Activated CD8-positive, alpha-beta memory T cell treated with anti-CD3 and anti-CD28 coated beads, Interleukin-2, amount 10 ng/mL, durations not matched to agents 7 days and 5 days (primary cell): ENCODE measurements around the gene SPNS2. TPM values are rescaled to one million over a fixed set of nuclear protein-coding genes. Genes with fewer than 3 reads are reported as not detected.

ENCODE experiments used
- ATAC-seq: fragments of 150-1000 bp; cut with Tn5 transposase; one replicate; pipeline ENCODE4 v1.10.0; 2021; ENCODE audit warnings: moderate library complexity
- CTCF ChIA-PET: fragments of 350-600 bp; sonication (Branson Sonifier 250); formaldehyde crosslinking; loops from one replicate; lab custom pipeline; 2021; ENCODE audit warnings: antibody characterized with exemption; lab: Charles Lee
- DNase-seq: peaks from one replicate; pipeline ENCODE4 v3.0.0-alpha.2; 2020
- H3K27ac Mint-ChIP-seq: one replicate; pipeline ENCODE4 v1.8.0; 2021; ENCODE audit warnings: mild to moderate bottlenecking, mixed read lengths
- H3K27me3 Mint-ChIP-seq: one replicate; pipeline ENCODE4 v1.8.0; 2021; ENCODE audit warnings: mixed read lengths
- H3K36me3 Mint-ChIP-seq: one replicate; pipeline ENCODE4 v1.8.0; 2021; ENCODE audit warnings: mild to moderate bottlenecking, mixed read lengths
- H3K4me1 Mint-ChIP-seq: one replicate; pipeline ENCODE4 v1.8.0; 2021; ENCODE audit warnings: mixed read lengths
- H3K4me3 Mint-ChIP-seq: one replicate; pipeline ENCODE4 v1.8.0; 2021; ENCODE audit warnings: mild to moderate bottlenecking, moderate library complexity, mixed read lengths
- H3K9me3 Mint-ChIP-seq: one replicate; pipeline ENCODE4 v1.8.0; 2022; ENCODE audit warnings: low read depth, mixed read lengths
- total RNA-seq, 2 experiments: library from RNA; stranded (reverse); gene quantifications; one replicate each; pipeline ENCODE4 v1.2.3, GENCODE V29; 2021

The SPNS2 gene
- total RNA-seq, 2 experiments from 2014 or later = 1.1 to 1.9 TPM

- H3K27ac Mint-ChIP-seq = no peak within 1 kb of the TSS
- CTCF ChIA-PET = interaction anchor here (1.2 kb wide), 1 partner anchor 139 kb away, joined by 3 read pairs; no protein-coding TSS in a partner anchor
Measured at GRCh38 chr17:4560421-4560820, 61.7 kb downstream of the SPNS2 start, which contains the start of gene GGT6. Gene GGT6, minus strand, starts transcription at chr17:4560577. Its CDS starts 56 bp downstream, at chr17:4560521.

DNA sequence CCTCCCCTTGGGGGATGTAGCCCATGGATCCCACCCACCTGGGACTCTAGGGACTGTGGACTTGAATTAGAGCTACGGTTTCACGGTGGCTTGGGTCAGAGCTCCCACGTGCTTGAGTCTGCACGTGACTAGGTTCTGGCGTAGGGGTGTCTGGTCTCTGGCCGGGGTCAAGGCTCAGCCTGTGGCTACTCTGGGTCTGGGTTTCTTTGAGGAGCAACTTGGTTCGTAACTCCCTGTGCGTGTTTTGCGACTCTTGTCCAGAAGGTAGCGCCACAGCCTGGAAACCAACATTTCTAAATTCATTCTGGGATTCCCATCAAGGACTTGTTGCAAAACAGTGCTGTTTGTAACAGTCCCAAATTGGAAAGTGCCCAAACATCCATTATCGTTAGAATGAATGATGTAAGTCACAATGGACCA is 62.2 kb downstream of the SPNS2 start:
- Mint-ChIP-seq H3K4me3 (no peak overlapping the region), H3K9me3 (no peaks in the 10 kb centered on the region), H3K27ac (no peak overlapping the region), H3K4me1 (peaks cover 43% of the 10 kb centered on the region), H3K36me3 (no peaks in the 10 kb centered on the region), H3K27me3 (no peaks in the 10 kb centered on the region)
- CTCF ChIA-PET = interaction anchor here (1.2 kb wide), 1 partner anchor 140 kb away, joined by 3 read pairs; no protein-coding TSS in a partner anchor
- ATAC-seq = no peak
- DNase-seq = no peak

More at GRCh38 chr17:4560421-4560820, 61.7 kb downstream of the SPNS2 start, which contains the start of gene GGT6:
- Mint-ChIP-seq H3K36me3 (no peaks in the 10 kb centered on the region), H3K27me3 (no peaks in the 10 kb centered on the region), H3K9me3 (no peaks in the 10 kb centered on the region), H3K4me1 (peaks cover 43% of the 10 kb centered on the region), H3K4me3 (no peak within 1 kb of the TSS)
- DNase-seq = no peak
- ATAC-seq = no peak

- Mint-ChIP-seq H3K9me3 (no peaks in the 10 kb centered on the region), H3K4me1 (peaks cover 39% of the 10 kb centered on the region), H3K27ac (peak overlapping the region; percentile 61), H3K36me3 (no peaks in the 10 kb centered on the region), H3K27me3 (no peaks in the 10 kb centered on the region), H3K4me3 (no peak overlapping the region)
- CTCF ChIA-PET = interaction anchor here (0.9 to 1.5 kb wide), 5 partner anchors 60 to 500 kb away, joined by 3 to 5 read pairs (median 4); partner anchors contain the start of gene CHRNE
- ATAC-seq (no peak), DNase-seq (no peak)
Measured at GRCh38 chr17:4562015-4562969, 63.6 kb downstream of the SPNS2 start.

- Mint-ChIP-seq H3K4me1 (peaks cover 37% of the 10 kb centered on the region), H3K4me3 (peak overlapping the region; percentile 40), H3K27me3 (peaks cover 4% of the 10 kb centered on the region), H3K36me3 (no peaks in the 10 kb centered on the region), H3K27ac (no peak overlapping the region), H3K9me3 (no peaks in the 10 kb centered on the region)
- DNase-seq (peak; percentile 75), ATAC-seq (peak; percentile 79)
- CTCF ChIA-PET = interaction anchor here (0.6 to 4.0 kb wide), 19 partner anchors 8 to 340 kb away, joined by 3 to 53 read pairs (median 4); partner anchors contain the start of genes CHRNE, MYBBP1A and UBE2G1
Measured at GRCh38 chr17:4565209-4566141, 66.8 kb downstream of the SPNS2 start.

GRCh38 chr17:4566785-4567184 is 68.1 kb downstream of the SPNS2 start:
- no peaks in the 10 kb centered on the region for H3K9me3 Mint-ChIP-seq
- no peak overlapping the region for H3K4me3 Mint-ChIP-seq
- CTCF ChIA-PET = interaction anchor here (0.6 to 4.0 kb wide), 50 partner anchors 10 to 411 kb away, joined by 3 to 53 read pairs (median 4); partner anchors contain the start of genes CHRNE, MYBBP1A, SMTNL2 and SPAG7
- DNase-seq (peak; percentile 69), ATAC-seq (peak; percentile 61)
- no peak overlapping the region for H3K27ac Mint-ChIP-seq
- peaks cover 8% of the 10 kb centered on the region for H3K27me3 Mint-ChIP-seq
- no peaks in the 10 kb centered on the region for H3K36me3 Mint-ChIP-seq
- H3K4me1 Mint-ChIP-seq = peaks cover 33% of the 10 kb centered on the region

GRCh38 chr17:4569591-4569990 is 70.9 kb downstream of the SPNS2 start:
- Mint-ChIP-seq H3K27me3 (peaks cover 17% of the 10 kb centered on the region), H3K36me3 (no peaks in the 10 kb centered on the region), H3K4me1 (peaks cover 26% of the 10 kb centered on the region), H3K27ac (no peak overlapping the region), H3K9me3 (no peaks in the 10 kb centered on the region), H3K4me3 (no peak overlapping the region)
- DNase-seq = no peak
- CTCF ChIA-PET = interaction anchor here (0.6 to 1.5 kb wide), 3 partner anchors 149 to 504 kb away, joined by 3 to 4 read pairs (median 3); no protein-coding TSS in a partner anchor
- no peak for ATAC-seq

DNA sequence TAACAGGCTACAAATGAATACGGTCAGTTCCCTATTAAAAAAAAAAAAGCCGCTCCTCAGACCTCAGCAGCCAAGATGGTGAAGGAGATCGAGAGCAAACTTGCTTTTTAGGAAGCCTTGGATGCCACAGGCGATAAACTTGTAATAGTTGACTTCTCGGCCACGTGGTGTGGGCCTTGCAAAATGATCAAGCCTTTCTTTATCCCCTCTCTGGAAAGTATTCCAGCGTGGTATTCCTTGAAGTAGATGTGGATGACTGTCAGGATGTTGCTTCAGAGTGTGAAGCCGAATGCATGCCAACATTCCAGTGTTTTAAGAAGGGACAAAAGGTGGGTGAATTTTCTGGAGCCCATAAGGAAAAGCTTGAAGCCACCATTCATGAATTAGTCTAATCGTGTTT is 73.5 kb downstream of the SPNS2 start:
- no peak overlapping the region for H3K27ac Mint-ChIP-seq
- peaks cover 20% of the 10 kb centered on the region for H3K27me3 Mint-ChIP-seq
- no peak overlapping the region for H3K4me3 Mint-ChIP-seq
- ATAC-seq (no peak), DNase-seq (no peak)
- CTCF ChIA-PET = no interaction called here
- no peaks in the 10 kb centered on the region for H3K36me3 Mint-ChIP-seq
- H3K4me1 Mint-ChIP-seq = peaks cover 17% of the 10 kb centered on the region
- H3K9me3 Mint-ChIP-seq = no peaks in the 10 kb centered on the region

DNA sequence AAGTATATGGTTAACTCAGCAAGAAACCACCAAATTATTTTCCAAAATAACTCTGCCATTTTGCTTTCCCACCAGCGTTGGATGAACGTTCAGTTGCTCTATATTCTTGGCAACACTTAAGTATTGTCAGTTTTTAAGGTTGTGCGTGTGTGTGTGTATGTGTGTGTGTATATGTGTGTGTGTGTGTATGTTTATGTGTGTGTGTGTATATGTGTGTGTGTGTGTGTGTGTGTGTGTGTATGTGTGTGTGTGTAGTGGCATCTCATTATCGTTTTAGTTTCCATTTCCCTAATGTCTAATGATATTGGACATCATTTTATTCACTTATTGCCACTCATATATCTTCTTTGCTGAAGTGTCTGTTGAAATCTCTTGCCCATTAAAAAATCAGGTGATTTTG is 74.4 kb downstream of the SPNS2 start:
- Mint-ChIP-seq H3K27me3 (peaks cover 20% of the 10 kb centered on the region), H3K36me3 (no peaks in the 10 kb centered on the region), H3K4me1 (peaks cover 17% of the 10 kb centered on the region), H3K4me3 (no peak overlapping the region), H3K27ac (no peak overlapping the region), H3K9me3 (no peaks in the 10 kb centered on the region)
- CTCF ChIA-PET = interaction anchor here (0.9 to 1.7 kb wide), 2 partner anchors 10 to 14 kb away, joined by 3 read pairs; no protein-coding TSS in a partner anchor
- no peak for ATAC-seq
- no peak for DNase-seq

DNA sequence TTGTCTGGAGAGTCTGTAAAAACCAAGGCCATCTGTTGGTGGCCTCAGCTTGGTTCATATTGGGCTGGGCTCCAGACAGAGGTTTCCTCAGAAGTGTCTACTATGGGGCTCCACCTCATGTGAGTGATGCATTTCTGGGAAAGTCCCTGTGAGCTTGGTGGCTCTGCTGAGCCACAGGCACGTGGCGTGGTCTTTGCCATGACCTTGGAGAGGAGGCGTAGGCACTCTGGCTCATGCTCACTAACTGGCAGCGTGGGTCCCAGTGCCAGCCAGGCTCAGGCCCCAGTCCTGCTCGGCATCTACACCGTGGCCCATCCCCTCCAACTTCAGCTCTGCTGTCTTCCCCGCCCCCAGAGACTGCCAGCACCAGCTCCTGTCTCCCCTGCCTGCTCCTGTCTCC is 75.0 kb downstream of the SPNS2 start:
- ATAC-seq (peak; percentile 81), DNase-seq (peak; percentile 64)
- Mint-ChIP-seq H3K4me3 (no peak overlapping the region), H3K36me3 (no peaks in the 10 kb centered on the region), H3K4me1 (peaks cover 17% of the 10 kb centered on the region), H3K27me3 (peaks cover 18% of the 10 kb centered on the region), H3K27ac (no peak overlapping the region), H3K9me3 (no peaks in the 10 kb centered on the region)
- CTCF ChIA-PET = interaction anchor here (0.9 to 1.7 kb wide), 4 partner anchors 9 to 154 kb away, joined by 3 to 4 read pairs (median 3); no protein-coding TSS in a partner anchor

DNA sequence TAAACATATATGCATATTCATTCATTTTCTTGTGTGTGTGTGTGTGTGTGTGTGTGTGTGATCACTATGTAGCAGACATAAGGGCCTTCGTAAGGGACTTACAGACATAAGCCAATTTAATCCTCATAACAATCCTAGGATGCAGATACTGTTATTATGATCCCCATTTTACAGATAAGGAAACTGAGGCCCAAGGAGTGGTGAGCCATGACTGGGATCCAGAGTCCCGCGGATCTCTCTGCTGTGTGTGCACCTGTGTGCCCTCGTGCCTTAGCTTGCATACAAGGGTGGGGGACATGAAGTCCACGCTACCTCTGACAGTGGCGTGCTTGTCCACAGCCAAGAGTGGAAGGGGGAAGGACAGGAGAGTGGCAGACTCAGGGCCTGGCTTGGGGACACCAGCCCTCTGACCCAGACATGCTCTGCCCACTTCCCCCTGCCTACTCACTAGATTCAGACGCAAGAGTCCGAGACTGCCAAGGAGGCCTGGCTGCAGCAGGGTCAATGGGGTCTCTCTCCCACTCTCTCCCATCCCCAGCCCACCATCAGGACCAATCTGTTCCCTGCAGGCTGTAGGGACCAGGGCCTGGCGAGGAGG is 75.9 kb downstream of the SPNS2 start:
- Mint-ChIP-seq H3K36me3 (no peaks in the 10 kb centered on the region), H3K9me3 (no peaks in the 10 kb centered on the region), H3K27me3 (peaks cover 16% of the 10 kb centered on the region), H3K27ac (no peak overlapping the region), H3K4me1 (peaks cover 17% of the 10 kb centered on the region), H3K4me3 (no peak overlapping the region)
- ATAC-seq (no peak), DNase-seq (no peak)
- CTCF ChIA-PET = interaction anchor here (1.0 to 1.7 kb wide), 3 partner anchors 10 to 154 kb away, joined by 3 to 4 read pairs (median 3); no protein-coding TSS in a partner anchor

- H3K4me3 Mint-ChIP-seq = no peak overlapping the region
- H3K27me3 Mint-ChIP-seq = peaks cover 18% of the 10 kb centered on the region
- H3K36me3 Mint-ChIP-seq = no peaks in the 10 kb centered on the region
- no peak overlapping the region for H3K27ac Mint-ChIP-seq
- no peaks in the 10 kb centered on the region for H3K9me3 Mint-ChIP-seq
- peaks cover 14% of the 10 kb centered on the region for H3K4me1 Mint-ChIP-seq
- CTCF ChIA-PET = interaction anchor here (1.6 kb wide), 1 partner anchor 10 kb away, joined by 5 read pairs; no protein-coding TSS in a partner anchor
- no peak for ATAC-seq
- no peak for DNase-seq
Measured at GRCh38 chr17:4576161-4576558, 77.5 kb downstream of the SPNS2 start.

DNA sequence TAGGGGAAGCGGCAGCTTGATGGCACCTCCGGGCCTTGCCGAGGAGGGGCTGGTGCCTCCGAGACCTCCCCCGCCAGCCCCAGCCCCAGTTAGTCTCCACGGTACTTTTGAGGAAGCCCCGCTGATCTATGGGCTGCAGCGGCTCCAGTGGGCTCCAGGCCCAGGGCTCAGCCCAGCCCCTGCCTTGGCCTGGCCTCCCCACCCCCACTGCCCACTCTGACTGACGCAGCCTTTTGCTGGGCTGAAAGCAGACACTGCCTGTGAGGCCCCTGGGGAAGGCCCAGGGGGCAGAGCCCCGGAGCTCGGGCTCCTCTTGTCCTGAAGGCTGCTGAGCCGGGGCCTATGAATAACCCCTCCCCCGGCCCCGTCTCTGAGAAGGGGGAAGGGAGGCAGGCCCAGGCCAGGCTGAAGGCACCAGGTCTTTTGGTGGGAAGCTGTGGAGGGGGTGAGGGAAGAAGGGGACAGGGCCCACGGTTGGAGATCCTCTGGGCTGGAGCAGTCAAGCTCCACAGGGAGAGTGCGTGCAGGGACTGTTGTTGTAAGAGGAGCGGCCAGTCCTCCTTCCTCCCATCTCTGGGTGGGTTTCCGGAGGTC is 78.1 kb downstream of the SPNS2 start:
- H3K4me1 Mint-ChIP-seq = peaks cover 14% of the 10 kb centered on the region
- H3K36me3 Mint-ChIP-seq = no peaks in the 10 kb centered on the region
- peaks cover 19% of the 10 kb centered on the region for H3K27me3 Mint-ChIP-seq
- ATAC-seq = no peak
- CTCF ChIA-PET = interaction anchor here (1.6 kb wide), 1 partner anchor 10 kb away, joined by 5 read pairs; no protein-coding TSS in a partner anchor
- no peak for DNase-seq
- H3K27ac Mint-ChIP-seq = no peak overlapping the region
- H3K4me3 Mint-ChIP-seq = no peak overlapping the region
- H3K9me3 Mint-ChIP-seq = no peaks in the 10 kb centered on the region
